IMR-90 (cell line): Measurements from ENCODE around the gene PSTK. TPM values are rescaled to one million over a fixed set of nuclear protein-coding genes. Genes with fewer than 3 reads are reported as not detected.

Source experiments
- ATAC-seq: fragments of 200-7000 bp; cut with Tn5 transposase; 2 replicates; pipeline ENCODE4 v1.9.1; 2020; ENCODE audit warnings: low read depth, mild to moderate bottlenecking, moderate library complexity
- BruUV-seq: library from RNA; stranded (reverse); fragments of 400-500 nt; replicated peaks from 2 replicates; lab custom pipeline; 2021; lab: Mats Ljungman, UMichigan
- CTCF ChIA-PET: fragments of 300-600 bp; formaldehyde crosslinking; extraction: SDS; loops from one replicate; lab custom pipeline; 2021; ENCODE audit warnings: antibody characterized with exemption; lab: Yijun Ruan, JAX
- POLR2A ChIA-PET: fragments of 300-600 bp; sonication (Branson Sonifier 250); formaldehyde crosslinking; loops from one replicate; lab custom pipeline; 2022; ENCODE audit warnings: antibody characterized with exemption; ENCODE audit not compliant: unreplicated experiment; lab: Charles Lee
- DNase-seq: peaks from one replicate; pipeline ENCODE4 v3.0.0; 2013
- H2AFZ ChIP-seq: replicated peaks from 2 replicates; pipeline ENCODE3; 2013; ENCODE audit warnings: low read length, mild to moderate bottlenecking; ENCODE audit not compliant: poor library complexity
- H2AK5ac ChIP-seq: 2 replicates; pipeline ENCODE4 v1.6.1; 2013; ENCODE audit warnings: low read depth, low read length, inconsistent platforms
- H2AK9ac ChIP-seq: replicated peaks from 2 replicates; pipeline ENCODE3; 2013; ENCODE audit warnings: mild to moderate bottlenecking, low read depth, low read length, moderate library complexity; ENCODE audit not compliant: poor library complexity
- H2BK120ac ChIP-seq: 2 replicates; pipeline ENCODE4 v1.6.1; 2013; ENCODE audit warnings: low read depth, low read length, inconsistent platforms
- H2BK15ac ChIP-seq: 3 replicates; pipeline ENCODE4 v1.6.1; 2013; ENCODE audit warnings: low read depth, low read length, inconsistent platforms
- H2BK20ac ChIP-seq: 2 replicates; pipeline ENCODE4 v1.6.1; 2013; ENCODE audit warnings: low read depth, mild to moderate bottlenecking, inconsistent platforms, low read length, moderate library complexity
- H2BK5ac ChIP-seq: 2 replicates; pipeline ENCODE4 v1.6.1; 2013; ENCODE audit warnings: mild to moderate bottlenecking, low read depth, low read length, inconsistent platforms; ENCODE audit not compliant: poor library complexity, severe bottlenecking
- H3K14ac ChIP-seq: replicated peaks from 2 replicates; pipeline ENCODE4 v1.6.1; 2013; ENCODE audit warnings: low read depth, low read length, inconsistent platforms
- H3K18ac ChIP-seq: 2 replicates; pipeline ENCODE4 v1.6.1; 2013; ENCODE audit warnings: low read depth, low read length, control low read depth
- H3K23ac ChIP-seq: 2 replicates; pipeline ENCODE4 v1.6.1; 2013; ENCODE audit warnings: low read depth, low read length, inconsistent platforms
- H3K27ac ChIP-seq: 2 replicates; pipeline ENCODE4 v1.5.1; 2013; ENCODE audit warnings: mild to moderate bottlenecking, control low read depth, low read length; ENCODE audit not compliant: insufficient read depth
- H3K27me3 ChIP-seq: 2 replicates; pipeline ENCODE4 v1.6.1; 2013; ENCODE audit warnings: low read length; ENCODE audit not compliant: control insufficient read depth, insufficient read depth
- H3K36me3 ChIP-seq: 2 replicates; pipeline ENCODE4 v1.6.1; 2013; ENCODE audit warnings: low read length, mixed read lengths; ENCODE audit not compliant: control insufficient read depth, insufficient read depth
- H3K4ac ChIP-seq: 2 replicates; pipeline ENCODE4 v1.6.1; 2013; ENCODE audit warnings: low read depth, low read length, inconsistent platforms
- H3K4me1 ChIP-seq: 2 replicates; pipeline ENCODE4 v1.6.1; 2013; ENCODE audit warnings: low read length, mixed read lengths; ENCODE audit not compliant: control insufficient read depth, insufficient read depth
- H3K4me2 ChIP-seq: 2 replicates; pipeline ENCODE4 v1.6.1; 2013; ENCODE audit warnings: low read depth, mild to moderate bottlenecking, control low read depth, low read length, moderate library complexity
- H3K4me3 ChIP-seq: 2 replicates; pipeline ENCODE4 v1.5.1; 2013; ENCODE audit warnings: low read depth, mild to moderate bottlenecking, control low read depth, low read length, moderate library complexity; ENCODE audit not compliant: insufficient read depth
- H3K56ac ChIP-seq: 2 replicates; pipeline ENCODE4 v1.6.1; 2013; ENCODE audit warnings: low read length, inconsistent platforms; ENCODE audit not compliant: insufficient read depth; ENCODE audit errors: extremely low read depth
- H3K79me1 ChIP-seq, 2 experiments: 2 replicates each; pipeline ENCODE4 v1.6.1; 2013; ENCODE audit warnings: low read length in 2 of 2, inconsistent platforms in 1 of 2, low read depth in 1 of 2
- H3K9ac ChIP-seq: 2 replicates; pipeline ENCODE4 v1.6.1; 2013; ENCODE audit warnings: low read depth, low read length, control low read depth
- H3K9me1 ChIP-seq: 2 replicates; pipeline ENCODE4 v1.6.1; 2013; ENCODE audit warnings: low read length, inconsistent platforms; ENCODE audit not compliant: insufficient read depth
- H3K9me3 ChIP-seq: 2 replicates; pipeline ENCODE4 v1.6.1; 2013; ENCODE audit warnings: low read length; ENCODE audit not compliant: control insufficient read depth, insufficient read depth
- H4K20me1 ChIP-seq: 2 replicates; pipeline ENCODE4 v1.6.1; 2013; ENCODE audit warnings: low read length, inconsistent platforms; ENCODE audit not compliant: insufficient read depth
- H4K5ac ChIP-seq: 2 replicates; pipeline ENCODE4 v1.6.1; 2013; ENCODE audit warnings: mild to moderate bottlenecking, low read depth, low read length, control low read depth
- H4K8ac ChIP-seq, 2 experiments: 2 replicates each; pipeline ENCODE4 v1.6.1; 2013; ENCODE audit warnings: low read depth in 2 of 2, low read length in 2 of 2, control low read depth in 1 of 2, inconsistent platforms in 1 of 2
- H4K91ac ChIP-seq: 2 replicates; pipeline ENCODE4 v1.6.1; 2013; ENCODE audit warnings: low read depth, low read length, inconsistent platforms; ENCODE audit not compliant: insufficient read depth
- BHLHE40 ChIP-seq: fragments of 150-350 bp; IDR thresholded peaks from 2 replicates; pipeline ENCODE4 v1.6.1; 2016; ENCODE audit warnings: mild to moderate bottlenecking, low read depth, low read length
- CEBPB ChIP-seq: IDR thresholded peaks from 2 replicates; pipeline ENCODE4 v1.6.1; 2012; ENCODE audit warnings: low read depth, low read length, improper control_type of control experiment
- CHD1 ChIP-seq: IDR thresholded peaks from 2 replicates; pipeline ENCODE4 v1.6.1; 2012; ENCODE audit warnings: low read depth, low read length, improper control_type of control experiment
- FOS ChIP-seq: fragments of 150-350 bp; IDR thresholded peaks from 2 replicates; pipeline ENCODE4 v1.6.1; 2016; ENCODE audit warnings: low read depth, low read length
- MAZ ChIP-seq: IDR thresholded peaks from 2 replicates; pipeline ENCODE4 v1.6.1; 2012; ENCODE audit warnings: low read depth, mild to moderate bottlenecking, low read length, improper control_type of control experiment, moderate library complexity, borderline replicate concordance
- MXI1 ChIP-seq: IDR thresholded peaks from 2 replicates; pipeline ENCODE4 v1.6.1; 2012; ENCODE audit warnings: low read depth, mild to moderate bottlenecking, low read length, moderate library complexity, borderline replicate concordance
- NFE2L2 ChIP-seq: fragments of 150-350 bp; IDR thresholded peaks from 2 replicates; pipeline ENCODE4 v1.6.1; 2016; ENCODE audit warnings: low read depth, mild to moderate bottlenecking, low read length
- RAD21 ChIP-seq: IDR thresholded peaks from 2 replicates; pipeline ENCODE4 v1.6.1; 2012; ENCODE audit warnings: low read length, improper control_type of control experiment
- RFX5 ChIP-seq: IDR thresholded peaks from 2 replicates; pipeline ENCODE4 v1.8.0; 2012; ENCODE audit warnings: low read depth, mild to moderate bottlenecking, low read length, moderate library complexity
- SMC3 ChIP-seq: fragments of 150-350 bp; IDR thresholded peaks from 2 replicates; pipeline ENCODE4 v1.6.1; 2016; ENCODE audit warnings: low read depth, mild to moderate bottlenecking, antibody characterized with exemption, low read length, moderate library complexity
- WGBS, 2 experiments: methylation state at CpG; one replicate each; pipeline versions ENCODE4 v1.1.5 to v1.1.7; 2013; ENCODE audit warnings: missing lambda C conversion rate in 2 of 2; ENCODE audit not compliant: insufficient read length in 1 of 2; ENCODE audit errors: extremely low coverage in 2 of 2; 5-methylcytosine and 5-hydroxymethylcytosine counted together
- dilution Hi-C: fragments of 300-500 bp; cut with HindIII; formaldehyde crosslinking; loops from one replicate; pipeline ENCODE4 v1.14.3; 2018; ENCODE audit warnings: low sequenced_read_pairs; ENCODE audit not compliant: unreplicated experiment
- in situ Hi-C: fragments of 300-500 bp; cut with MboI; formaldehyde crosslinking; loops from 3 replicates; pipeline ENCODE4 v1.14.3; 2019; ENCODE audit warnings: low sequenced_read_pairs, inconsistent platforms, mixed read lengths
- intact Hi-C: fragments of 100-400 bp; cut with micrococcal nuclease; formaldehyde crosslinking; loops from 2 replicates; pipeline ENCODE4 v1.10.0; 2022
- polyA plus RNA-seq, 3 experiments: library from polyadenylated mRNA; depleted of rRNA; stranded (reverse); fragments of >200 nt; gene quantifications; 2 replicates each; pipeline ENCODE4 v1.2.3, GENCODE V29; 2012; ENCODE audit warnings: low replicate concordance in 1 of 3
- total RNA-seq: library from RNA; depleted of rRNA; stranded (reverse); fragments of >200 nt; gene quantifications from 2 replicates; pipeline ENCODE4 v1.2.3, GENCODE V29; 2012

The PSTK gene
- total and polyA plus RNA-seq, 2 of the 4 experiments (the other 2 are of a cell fraction): 4.1 to 4.2 TPM

DNA sequence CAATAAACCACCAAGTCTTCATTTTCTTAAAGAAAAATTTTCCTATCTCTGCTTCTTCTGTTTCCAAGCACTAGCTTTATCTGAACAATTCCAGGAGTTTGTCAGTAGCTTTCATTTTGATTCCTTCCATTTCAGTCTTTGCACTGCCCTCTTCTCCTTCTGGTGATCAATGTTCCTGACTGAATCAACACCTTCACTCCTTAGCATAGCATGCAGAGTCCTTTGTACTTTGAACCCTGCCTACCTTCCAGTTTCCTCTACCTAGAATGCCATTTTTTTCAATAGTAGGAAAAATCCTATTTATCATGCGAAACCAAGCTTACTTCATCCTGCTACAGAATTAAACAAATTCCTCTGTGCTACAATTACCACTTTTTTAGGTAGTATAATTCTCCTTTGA lies 24.3 kb upstream of the PSTK start:
- no peaks in the 10 kb centered on the region for H3K36me3 ChIP-seq
- in situ Hi-C loops: no loop called here
- intact Hi-C loops: loop anchor here (2.0 kb wide), 1 partner anchor 53 kb away; the partner anchor contains the start of genes ACADSB and IKZF5
- TF ChIP-seq RAD21: no peak
- TF ChIP-seq CEBPB: no peak
- TF ChIP-seq RFX5: no peak
- no peak for TF ChIP-seq FOS
- no peak for TF ChIP-seq NFE2L2
- TF ChIP-seq BHLHE40: no peak
- no peak for TF ChIP-seq SMC3
- TF ChIP-seq MAZ: no peak
- TF ChIP-seq MXI1: no peak
- TF ChIP-seq CHD1: no peak
- ATAC-seq (no peak), DNase-seq (no peak)
- H4K20me1 ChIP-seq: no peaks in the 10 kb centered on the region
- no peak overlapping the region for H2AK5ac ChIP-seq
- H3K56ac ChIP-seq: no peak overlapping the region
- H3K27ac ChIP-seq: no peak overlapping the region
- no peak overlapping the region for H3K14ac ChIP-seq
- H3K4me1 ChIP-seq: no peaks in the 10 kb centered on the region
- H2BK15ac ChIP-seq: no peak overlapping the region
- no peaks in the 10 kb centered on the region for H3K27me3 ChIP-seq
- dilution Hi-C loops: no loop called here
- no peak overlapping the region for H2BK120ac ChIP-seq
- no peak overlapping the region for H2AFZ ChIP-seq
- no peak overlapping the region for H2AK9ac ChIP-seq
- no peak overlapping the region for H4K91ac ChIP-seq
- H2BK5ac ChIP-seq: no peak overlapping the region
- H3K18ac ChIP-seq: no peak overlapping the region
- no peak overlapping the region for H3K9ac ChIP-seq
- no peak overlapping the region for H3K4ac ChIP-seq
- CTCF ChIA-PET: no interaction called here
- no TSS peak for BruUV-seq
- no peak overlapping the region for H4K5ac ChIP-seq
- no peaks in the 10 kb centered on the region for H3K9me3 ChIP-seq
- no peak overlapping the region for H2BK20ac ChIP-seq
- H3K9me1 ChIP-seq: peaks cover 2% of the 10 kb centered on the region; the same call in 1 of the 2 replicates
- no peak overlapping the region; the same call in 1 of the 2 replicates for H3K4me2 ChIP-seq
- peaks cover 11 to 20% of the 10 kb centered on the region in 2 experiments; a peak in 3 of 4 replicates for H3K79me1 ChIP-seq
- WGBS, 2 experiments: no CpG with 5 or more reads among the region's 1 CpG
- H3K23ac ChIP-seq: no peak overlapping the region
- no peak overlapping the region for H4K8ac ChIP-seq
- POLR2A ChIA-PET: no interaction called here
- no peak overlapping the region for H3K4me3 ChIP-seq
